Neural cell (in vitro differentiated cells): ENCODE measurements around the gene SLC26A2. TPM values are rescaled to one million over a fixed set of nuclear protein-coding genes. Genes with fewer than 3 reads are reported as not detected.

Source experiments
- H2AFZ ChIP-seq: fragments of 200-600, 300-800 bp; sonication (generic), shearing (Covaris generic); 2 replicates; pipeline ENCODE4 v1.6.0; 2014; ENCODE audit warnings: low read depth, mild to moderate bottlenecking, antibody characterized with exemption, low read length, moderate library complexity
- H3F3A ChIP-seq: fragments of 200-600 bp; shearing (Covaris generic); 2 replicates; pipeline ENCODE4 v1.6.1; 2016; ENCODE audit warnings: mild to moderate bottlenecking, moderate library complexity, mixed read lengths, antibody characterized with exemption, low read length; ENCODE audit not compliant: insufficient read depth, poor library complexity, severe bottlenecking
- H3K27ac ChIP-seq: fragments of 200-600, 300-800 bp; sonication (generic), shearing (Covaris generic); 2 replicates; pipeline ENCODE4 v1.5.1; 2014; ENCODE audit warnings: mild to moderate bottlenecking, low read length, moderate library complexity
- H3K27me3 ChIP-seq: fragments of 300-800, 200-600 bp; sonication (generic), shearing (Covaris generic); 2 replicates; pipeline ENCODE4 v1.6.0; 2014; ENCODE audit warnings: mild to moderate bottlenecking, low read depth, low read length, moderate library complexity; ENCODE audit not compliant: insufficient read depth
- H3K36me3 ChIP-seq: fragments of 300-800, 200-600 bp; sonication (generic), shearing (Covaris generic); 2 replicates; pipeline ENCODE4 v1.5.1; 2014; ENCODE audit warnings: mild to moderate bottlenecking, antibody characterized with exemption, low read length, moderate library complexity; ENCODE audit not compliant: insufficient read depth
- H3K4me2 ChIP-seq: fragments of 300-800, 200-600 bp; sonication (generic), shearing (Covaris generic); 2 replicates; pipeline ENCODE4 v1.6.0; 2014; ENCODE audit warnings: mild to moderate bottlenecking, low read length
- H3K4me3 ChIP-seq: fragments of 300-800, 200-600 bp; sonication (generic), shearing (Covaris generic); 2 replicates; pipeline ENCODE4 v1.5.1; 2014; ENCODE audit warnings: mild to moderate bottlenecking, low read length, moderate library complexity
- H3K79me2 ChIP-seq: fragments of 200-600 bp; shearing (Covaris generic); replicated peaks from 2 replicates; pipeline ENCODE4 v1.6.0; 2014; ENCODE audit warnings: mild to moderate bottlenecking, low read length, moderate library complexity; ENCODE audit not compliant: insufficient read depth
- H3K9ac ChIP-seq: fragments of 300-800, 200-600 bp; sonication (generic), shearing (Covaris generic); 2 replicates; pipeline ENCODE4 v1.6.1; 2016; ENCODE audit warnings: mild to moderate bottlenecking, low read length, mixed read lengths
- H3K9me2 ChIP-seq: fragments of 200-600 bp; shearing (Covaris generic); 2 replicates; pipeline ENCODE4 v1.6.1; 2016; ENCODE audit warnings: mild to moderate bottlenecking, low read length, mixed read lengths; ENCODE audit not compliant: insufficient read depth
- H3K9me3 ChIP-seq: fragments of 200-600, 300-800 bp; sonication (generic), shearing (Covaris generic); 2 replicates; pipeline ENCODE4 v1.6.1; 2016; ENCODE audit warnings: mild to moderate bottlenecking, mixed run types, low read length, moderate library complexity, mixed read lengths
- H4K20me1 ChIP-seq: fragments of 200-600 bp; shearing (Covaris generic); 2 replicates; pipeline ENCODE4 v1.6.1; 2016; ENCODE audit warnings: mild to moderate bottlenecking, mixed run types; ENCODE audit not compliant: insufficient read depth
- EP300 ChIP-seq: fragments of 450-650 bp; conservative IDR thresholded peaks from 2 replicates; pipeline ENCODE4 v1.6.1; 2014; ENCODE audit warnings: antibody characterized with exemption, mild to moderate bottlenecking, moderate library complexity; ENCODE audit not compliant: poor library complexity, severe bottlenecking
- EZH2 ChIP-seq: fragments of 200-600, 300-800 bp; shearing (Covaris generic), sonication (generic); IDR thresholded peaks from 2 replicates; pipeline ENCODE4 v1.6.1; 2014; ENCODE audit warnings: antibody characterized with exemption, low read length, borderline replicate concordance, mild to moderate bottlenecking; ENCODE audit not compliant: insufficient read depth, poor library complexity, severe bottlenecking
- MXI1 ChIP-seq: fragments of 450-650 bp; conservative IDR thresholded peaks from 2 replicates; pipeline ENCODE4 v1.6.1; 2014; ENCODE audit warnings: antibody characterized with exemption, mild to moderate bottlenecking; ENCODE audit not compliant: poor library complexity, severe bottlenecking
- POLR2AphosphoS5 ChIP-seq: IDR thresholded peaks from 2 replicates; pipeline ENCODE4 v1.6.1; 2012
- RAD21 ChIP-seq: fragments of 450-650 bp; conservative IDR thresholded peaks from 2 replicates; pipeline ENCODE4 v1.6.1; 2014; ENCODE audit warnings: antibody characterized with exemption, mild to moderate bottlenecking, moderate library complexity
- SMC3 ChIP-seq: fragments of 450-650 bp; conservative IDR thresholded peaks from 2 replicates; pipeline ENCODE4 v1.6.1; 2014; ENCODE audit warnings: antibody characterized with exemption, mild to moderate bottlenecking, moderate library complexity; ENCODE audit not compliant: poor library complexity
- TAF1 ChIP-seq: IDR thresholded peaks from 2 replicates; pipeline ENCODE4 v1.6.1; 2012; ENCODE audit warnings: low read depth
- polyA plus RNA-seq: library from polyadenylated mRNA; depleted of rRNA; stranded (reverse); fragments of >200 nt; gene quantifications from 2 replicates; pipeline ENCODE4 v1.2.3, GENCODE V29; 2014
- TF ChIP-seq, protein P1 (sequence below): fragments of 450-650 bp; IDR thresholded peaks from 2 replicates; pipeline ENCODE4 v1.5.1; 2014; ENCODE audit warnings: antibody characterized with exemption, mild to moderate bottlenecking, moderate library complexity; ENCODE audit not compliant: poor library complexity, severe bottlenecking
- TF ChIP-seq, protein P2 (sequence below): IDR thresholded peaks from 2 replicates; pipeline ENCODE4 v1.6.1; 2012; ENCODE audit warnings: borderline replicate concordance

SLC26A2 gene
- polyA plus RNA-seq, 1 donor from 2014 or later: 5.4 TPM

DNA sequence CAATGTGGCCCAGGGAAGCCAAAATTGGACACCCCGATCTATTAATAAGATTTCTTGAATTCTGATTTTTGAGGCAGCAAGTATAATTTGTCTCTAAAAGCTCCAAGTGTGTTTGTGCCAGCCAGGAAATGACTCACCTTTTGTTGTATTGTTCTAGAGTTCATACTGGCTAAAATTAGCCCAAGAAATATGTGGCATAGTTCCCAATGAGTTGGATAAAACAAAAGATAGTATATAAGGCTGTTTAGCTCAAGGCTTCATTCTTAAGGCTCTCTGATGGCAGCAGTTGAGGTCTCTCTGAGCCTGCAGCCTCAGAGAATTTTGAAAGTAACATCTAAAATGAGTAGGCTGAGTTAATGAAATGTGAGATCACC, 61.6 kb downstream of the SLC26A2 start:
- no peak overlapping the region for H3K4me2 ChIP-seq
- H2AFZ ChIP-seq: no peak overlapping the region
- no peaks in the 10 kb centered on the region for H3K27me3 ChIP-seq
- H3K9ac ChIP-seq: no peak overlapping the region
- no peak overlapping the region for H3K4me3 ChIP-seq
- H3K36me3 ChIP-seq: no peaks in the 10 kb centered on the region
- H3F3A ChIP-seq: no peaks in the 10 kb centered on the region
- H3K9me2 ChIP-seq: no peaks in the 10 kb centered on the region
- no peaks in the 10 kb centered on the region for H3K79me2 ChIP-seq
- H3K27ac ChIP-seq: no peak overlapping the region
- H4K20me1 ChIP-seq: no peaks in the 10 kb centered on the region
- H3K9me3 ChIP-seq: no peaks in the 10 kb centered on the region
- TF ChIP-seq EZH2 (no peak), RAD21 (no peak), SMC3 (no peak), POLR2AphosphoS5 (no peak), MXI1 (no peak), EP300 (no peak), TAF1 (no peak)
- TF ChIP-seq, protein P1, sequence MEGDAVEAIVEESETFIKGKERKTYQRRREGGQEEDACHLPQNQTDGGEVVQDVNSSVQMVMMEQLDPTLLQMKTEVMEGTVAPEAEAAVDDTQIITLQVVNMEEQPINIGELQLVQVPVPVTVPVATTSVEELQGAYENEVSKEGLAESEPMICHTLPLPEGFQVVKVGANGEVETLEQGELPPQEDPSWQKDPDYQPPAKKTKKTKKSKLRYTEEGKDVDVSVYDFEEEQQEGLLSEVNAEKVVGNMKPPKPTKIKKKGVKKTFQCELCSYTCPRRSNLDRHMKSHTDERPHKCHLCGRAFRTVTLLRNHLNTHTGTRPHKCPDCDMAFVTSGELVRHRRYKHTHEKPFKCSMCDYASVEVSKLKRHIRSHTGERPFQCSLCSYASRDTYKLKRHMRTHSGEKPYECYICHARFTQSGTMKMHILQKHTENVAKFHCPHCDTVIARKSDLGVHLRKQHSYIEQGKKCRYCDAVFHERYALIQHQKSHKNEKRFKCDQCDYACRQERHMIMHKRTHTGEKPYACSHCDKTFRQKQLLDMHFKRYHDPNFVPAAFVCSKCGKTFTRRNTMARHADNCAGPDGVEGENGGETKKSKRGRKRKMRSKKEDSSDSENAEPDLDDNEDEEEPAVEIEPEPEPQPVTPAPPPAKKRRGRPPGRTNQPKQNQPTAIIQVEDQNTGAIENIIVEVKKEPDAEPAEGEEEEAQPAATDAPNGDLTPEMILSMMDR: no peak

DNA sequence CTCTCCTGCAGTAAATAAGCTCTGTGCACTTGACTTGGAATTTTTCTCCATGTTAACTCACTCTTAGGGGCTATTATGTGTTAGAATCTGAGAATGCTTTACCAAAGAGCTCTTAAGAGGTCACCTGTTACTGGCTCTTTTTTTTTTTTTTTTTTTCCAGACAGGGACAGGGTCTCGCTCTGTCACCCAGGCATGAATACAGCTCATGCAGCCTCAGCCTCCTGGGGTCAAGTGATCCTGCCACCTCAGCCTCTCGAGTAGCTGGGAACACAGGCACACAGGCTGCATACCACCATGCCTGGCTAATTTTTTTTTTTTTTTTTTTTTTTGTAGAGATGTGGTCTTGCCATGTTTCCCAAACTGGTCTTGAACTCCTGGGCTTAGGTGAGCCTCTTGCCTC, 62.1 kb downstream of the SLC26A2 start:
- Histone ChIP-seq H3K27me3 (no peaks in the 10 kb centered on the region), H3K4me2 (no peak overlapping the region), H4K20me1 (no peaks in the 10 kb centered on the region), H3K36me3 (no peaks in the 10 kb centered on the region), H3K9ac (no peak overlapping the region), H3K27ac (no peak overlapping the region), H3K79me2 (no peaks in the 10 kb centered on the region), H3K9me3 (no peaks in the 10 kb centered on the region), H3K4me3 (no peak overlapping the region), H2AFZ (no peak overlapping the region), H3K9me2 (no peaks in the 10 kb centered on the region), H3F3A (no peaks in the 10 kb centered on the region)
- TF ChIP-seq RAD21 (no peak), EZH2 (no peak), MXI1 (no peak), POLR2AphosphoS5 (no peak)
- TF ChIP-seq, protein P1: no peak
- TF ChIP-seq, protein P2, sequence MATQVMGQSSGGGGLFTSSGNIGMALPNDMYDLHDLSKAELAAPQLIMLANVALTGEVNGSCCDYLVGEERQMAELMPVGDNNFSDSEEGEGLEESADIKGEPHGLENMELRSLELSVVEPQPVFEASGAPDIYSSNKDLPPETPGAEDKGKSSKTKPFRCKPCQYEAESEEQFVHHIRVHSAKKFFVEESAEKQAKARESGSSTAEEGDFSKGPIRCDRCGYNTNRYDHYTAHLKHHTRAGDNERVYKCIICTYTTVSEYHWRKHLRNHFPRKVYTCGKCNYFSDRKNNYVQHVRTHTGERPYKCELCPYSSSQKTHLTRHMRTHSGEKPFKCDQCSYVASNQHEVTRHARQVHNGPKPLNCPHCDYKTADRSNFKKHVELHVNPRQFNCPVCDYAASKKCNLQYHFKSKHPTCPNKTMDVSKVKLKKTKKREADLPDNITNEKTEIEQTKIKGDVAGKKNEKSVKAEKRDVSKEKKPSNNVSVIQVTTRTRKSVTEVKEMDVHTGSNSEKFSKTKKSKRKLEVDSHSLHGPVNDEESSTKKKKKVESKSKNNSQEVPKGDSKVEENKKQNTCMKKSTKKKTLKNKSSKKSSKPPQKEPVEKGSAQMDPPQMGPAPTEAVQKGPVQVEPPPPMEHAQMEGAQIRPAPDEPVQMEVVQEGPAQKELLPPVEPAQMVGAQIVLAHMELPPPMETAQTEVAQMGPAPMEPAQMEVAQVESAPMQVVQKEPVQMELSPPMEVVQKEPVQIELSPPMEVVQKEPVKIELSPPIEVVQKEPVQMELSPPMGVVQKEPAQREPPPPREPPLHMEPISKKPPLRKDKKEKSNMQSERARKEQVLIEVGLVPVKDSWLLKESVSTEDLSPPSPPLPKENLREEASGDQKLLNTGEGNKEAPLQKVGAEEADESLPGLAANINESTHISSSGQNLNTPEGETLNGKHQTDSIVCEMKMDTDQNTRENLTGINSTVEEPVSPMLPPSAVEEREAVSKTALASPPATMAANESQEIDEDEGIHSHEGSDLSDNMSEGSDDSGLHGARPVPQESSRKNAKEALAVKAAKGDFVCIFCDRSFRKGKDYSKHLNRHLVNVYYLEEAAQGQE: no peak
